ENCODE measurements around the gene RPS24.
"Not testable (repeated sequence)": the region's sequence is repeated elsewhere in the genome, so short reads cannot be mapped to it uniquely, and the experiment has no call there.

The RPS24 gene

DNA sequence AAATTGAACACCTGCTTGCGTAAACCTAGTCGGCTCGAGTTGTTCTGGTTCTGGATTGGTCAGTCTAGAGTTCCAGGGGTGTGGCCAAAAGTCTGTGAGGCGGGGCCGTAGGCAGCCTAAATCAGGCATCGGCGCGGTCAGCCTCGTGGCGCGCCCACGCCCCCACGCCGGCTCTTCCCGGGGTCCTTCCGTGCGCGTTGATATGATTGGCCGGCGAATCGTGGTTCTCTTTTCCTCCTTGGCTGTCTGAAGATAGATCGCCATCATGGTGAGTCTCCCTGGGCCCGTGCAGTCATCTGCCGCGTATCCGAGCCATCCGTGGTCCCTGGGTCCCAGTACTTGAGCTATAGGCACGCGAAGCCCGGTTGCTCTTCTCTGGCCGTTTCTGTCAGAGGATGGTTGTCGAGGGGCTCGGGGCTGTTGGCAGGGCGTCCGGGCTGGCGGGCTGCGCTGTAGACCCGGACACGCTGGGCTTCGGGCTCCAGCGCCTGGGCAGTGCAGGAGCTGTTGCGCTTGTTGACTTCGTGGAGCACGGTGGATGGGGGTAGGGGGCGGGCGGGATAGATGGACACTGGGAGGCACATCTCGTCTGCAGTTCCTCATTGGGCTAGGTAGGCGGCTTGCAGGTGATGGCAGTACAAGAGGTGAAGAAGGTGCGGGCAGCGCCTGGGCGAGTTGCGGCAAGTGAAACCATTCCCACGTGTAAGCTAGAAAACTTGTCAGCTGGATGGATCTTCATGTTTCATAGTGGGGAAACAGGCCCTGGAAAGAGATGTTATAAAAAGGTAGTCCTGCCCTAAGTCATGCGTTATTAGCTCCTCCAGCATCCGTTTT lies at the start of gene RPS24:
Gene RPS24, plus strand, starts transcription at position 227 of the 834 bp plus-strand sequence. Its CDS starts 39 bp downstream, at position 266.
- peak; percentile 95 for DNase-seq

GRCh38 chr10:77984986-77985385 lies 48.7 kb upstream of the RPS24 start:
- DNase-seq = no peak

DNA sequence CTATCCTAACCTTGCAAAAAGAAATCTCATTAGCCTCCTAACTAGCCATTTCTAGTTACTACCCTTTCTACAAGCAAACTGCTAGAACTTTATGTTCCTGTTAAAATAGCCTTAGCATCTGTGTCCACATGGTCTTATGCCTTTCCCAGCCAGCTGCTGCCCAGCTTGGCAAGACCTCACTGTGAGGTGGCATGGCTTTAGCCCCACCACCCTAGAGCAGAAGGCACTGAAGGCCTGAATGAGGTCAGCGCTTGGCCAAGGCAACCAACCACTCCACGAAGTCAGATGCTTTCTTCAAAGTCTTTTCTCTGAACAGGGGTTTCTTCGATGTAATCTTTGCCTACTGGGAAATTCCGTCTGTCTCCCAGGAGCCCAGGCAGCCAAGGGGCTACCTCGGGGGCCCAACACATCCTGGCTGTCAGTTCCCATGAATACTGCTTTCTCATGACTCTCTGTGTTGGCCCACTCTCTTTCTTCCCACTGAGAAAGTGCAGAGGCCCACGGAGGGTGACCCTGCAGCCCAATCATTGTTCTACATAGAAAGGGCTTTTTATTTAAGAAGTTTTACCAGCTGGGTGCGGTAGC lies 45.9 kb upstream of the RPS24 start:
- no peak for DNase-seq

GRCh38 chr10:77989081-77989724 lies 44.5 kb upstream of the RPS24 start:
- DNase-seq = no peak

GRCh38 chr10:77993620-77994019 lies 40.0 kb upstream of the RPS24 start:
- DNase-seq = no peak

- not testable (repeated sequence) for DNase-seq
These were observed 34.9 kb upstream of the RPS24 start for GRCh38 chr10:77998780-77999179.

DNA sequence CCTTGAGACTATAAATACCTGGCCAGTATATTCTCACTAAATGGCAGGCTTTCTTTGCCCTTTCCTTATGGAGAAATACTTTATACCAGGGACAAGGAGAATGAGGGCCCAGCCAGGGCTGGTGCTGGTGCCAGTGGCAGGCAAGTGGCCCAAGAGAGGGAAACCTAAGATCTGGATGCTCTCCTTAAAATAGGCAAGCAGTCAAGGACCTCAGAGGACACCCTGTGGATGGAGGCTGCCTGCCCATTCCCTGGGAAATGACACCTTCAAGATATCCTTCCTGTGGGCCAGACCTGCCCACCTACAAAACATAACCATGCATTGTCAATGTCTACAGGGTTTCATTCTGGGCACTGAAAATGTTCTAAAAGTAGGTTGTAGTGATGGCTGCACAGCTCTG lies 33.5 kb upstream of the RPS24 start:
- no peak for DNase-seq

DNA sequence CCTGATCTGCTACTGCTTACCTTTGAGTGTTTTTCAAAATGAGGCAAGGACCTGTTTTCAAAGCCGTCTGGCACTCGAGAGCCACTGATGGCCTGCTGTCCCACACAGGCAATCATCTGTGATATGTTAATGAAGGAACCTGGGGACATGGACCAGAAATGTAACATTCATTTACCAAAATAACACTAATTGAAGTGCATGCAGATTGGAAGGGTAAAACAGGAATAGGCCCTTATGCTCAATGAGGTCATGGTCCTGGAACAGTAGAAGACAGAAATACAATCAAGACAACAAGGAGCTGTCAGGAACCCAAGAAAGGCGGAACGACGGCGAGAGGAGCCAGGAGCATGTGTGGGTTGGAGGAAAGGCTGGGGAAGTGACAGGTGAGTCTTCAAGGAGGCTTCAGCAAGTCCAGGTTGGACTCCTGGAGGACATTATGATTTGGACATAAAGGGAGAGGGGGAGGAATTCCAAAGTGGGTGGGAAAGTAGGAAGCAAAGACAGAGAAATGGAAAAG lies 32.6 kb upstream of the RPS24 start:
- DNase-seq = no peak

DNA sequence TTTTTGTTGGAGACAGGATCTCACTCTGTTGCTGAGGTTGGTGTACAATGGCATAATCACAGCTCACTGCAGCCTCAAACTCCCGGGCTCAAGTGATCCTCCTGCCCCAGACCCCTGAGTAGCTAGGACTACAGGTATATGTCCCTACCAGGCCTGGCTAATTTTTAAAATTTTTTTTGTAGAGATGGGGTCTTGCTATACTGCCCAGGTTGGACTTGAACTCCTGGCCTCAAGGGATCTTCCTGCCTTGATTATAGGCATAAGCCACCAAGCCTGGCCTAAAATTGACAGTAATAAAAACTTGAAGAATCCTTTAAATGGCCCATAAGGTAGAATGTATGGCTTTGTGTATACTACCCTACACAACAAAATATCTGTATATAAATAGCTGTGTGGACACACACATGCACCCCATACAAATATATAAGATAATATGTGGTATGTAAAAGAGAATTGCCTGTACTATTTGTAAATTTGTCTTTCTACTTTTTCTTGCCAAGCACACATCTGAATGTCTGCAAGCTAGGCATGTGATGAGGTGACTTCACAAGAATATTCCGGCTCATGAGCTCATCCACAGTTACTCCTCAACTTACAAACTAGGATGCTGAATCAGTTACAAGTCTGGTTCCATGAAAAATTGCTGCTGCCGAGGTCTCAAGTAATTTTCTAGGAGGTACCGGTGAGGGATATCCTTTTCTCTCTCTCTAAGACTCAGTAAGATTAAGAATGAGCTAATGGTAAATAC lies 30.9 kb upstream of the RPS24 start:
- DNase-seq = no peak

DNA sequence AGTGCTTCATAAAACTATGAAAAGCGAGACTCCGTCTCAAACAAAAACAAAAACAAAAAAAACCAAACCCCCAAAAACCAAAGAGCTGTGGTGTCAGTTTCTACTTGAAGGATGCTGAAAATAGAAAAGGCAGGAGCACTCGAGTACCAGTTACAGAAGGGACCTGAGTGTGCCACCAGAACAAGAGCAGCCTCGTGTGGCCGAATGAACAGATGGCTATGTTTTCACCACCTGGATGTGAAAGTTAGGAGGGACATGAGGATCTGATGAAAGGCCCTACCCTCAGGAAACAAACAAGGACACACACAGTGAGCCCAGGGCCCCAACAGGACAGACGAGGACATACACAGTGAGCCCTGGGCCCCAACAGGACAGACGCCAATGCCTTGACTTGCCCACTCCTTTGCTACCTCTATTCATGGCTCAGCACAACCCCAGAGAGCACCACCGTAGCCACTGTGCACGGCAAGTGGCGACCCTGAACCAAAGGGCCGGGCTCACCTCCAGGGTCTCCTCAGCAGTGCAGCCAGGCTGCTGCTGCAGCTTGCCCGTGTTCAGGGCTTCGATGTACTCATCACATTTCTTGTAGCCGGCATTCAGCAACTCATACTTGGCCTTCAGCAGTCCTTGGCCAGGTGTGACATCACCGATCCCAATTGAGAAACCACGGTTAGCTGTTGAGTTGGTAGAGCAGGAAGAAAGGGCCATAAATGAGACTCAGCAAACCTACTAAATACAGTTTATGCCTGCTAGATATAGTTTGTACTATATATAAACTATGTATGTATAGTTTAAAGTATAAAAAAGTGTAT lies 29.2 kb upstream of the RPS24 start:
- DNase-seq = no peak

GRCh38 chr10:78007172-78007571 lies 26.5 kb upstream of the RPS24 start:
- no peak for DNase-seq

- no peak for DNase-seq
These were observed 24.0 kb upstream of the RPS24 start for GRCh38 chr10:78009662-78010061.

GRCh38 chr10:78010278-78010677 lies 23.4 kb upstream of the RPS24 start:
- no peak for DNase-seq

DNA sequence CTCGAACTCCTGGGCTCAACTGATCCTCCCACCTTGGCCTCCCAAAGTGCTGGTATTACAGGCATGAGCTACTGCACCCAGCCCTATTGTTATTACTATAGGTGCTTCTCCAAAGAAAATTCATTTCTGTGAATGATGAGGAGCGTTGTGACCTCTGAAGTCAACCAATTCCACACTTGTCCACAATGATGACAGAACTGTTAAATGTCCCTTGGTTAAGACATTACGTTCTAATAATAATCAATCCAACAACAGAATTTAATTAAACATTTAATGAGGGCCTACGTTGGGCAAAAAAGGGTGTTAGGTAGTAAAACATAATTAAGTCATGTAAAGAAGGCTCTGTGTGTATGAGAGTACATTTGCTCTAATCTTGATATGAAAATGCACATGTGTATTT lies 22.6 kb upstream of the RPS24 start:
- DNase-seq = no peak

DNA sequence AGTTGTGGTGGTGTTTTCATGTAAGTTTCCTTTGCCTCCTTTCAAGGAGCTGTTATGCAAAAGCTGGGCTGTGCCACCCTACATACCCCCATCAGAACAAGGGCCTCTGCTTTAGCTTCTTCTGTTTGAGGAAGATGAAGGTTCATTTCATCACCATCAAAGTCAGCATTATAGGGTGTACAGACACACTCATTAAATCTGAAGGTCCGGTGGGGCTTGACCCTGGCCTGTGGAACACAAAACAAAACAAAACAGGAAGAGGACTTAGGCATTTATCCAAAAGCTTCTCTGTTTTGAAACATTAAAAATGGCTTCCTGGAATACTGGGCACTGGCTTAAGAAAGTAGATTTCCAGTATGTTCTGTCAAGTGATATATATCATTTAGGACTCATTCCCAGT lies 20.1 kb upstream of the RPS24 start:
- no peak for DNase-seq

DNA sequence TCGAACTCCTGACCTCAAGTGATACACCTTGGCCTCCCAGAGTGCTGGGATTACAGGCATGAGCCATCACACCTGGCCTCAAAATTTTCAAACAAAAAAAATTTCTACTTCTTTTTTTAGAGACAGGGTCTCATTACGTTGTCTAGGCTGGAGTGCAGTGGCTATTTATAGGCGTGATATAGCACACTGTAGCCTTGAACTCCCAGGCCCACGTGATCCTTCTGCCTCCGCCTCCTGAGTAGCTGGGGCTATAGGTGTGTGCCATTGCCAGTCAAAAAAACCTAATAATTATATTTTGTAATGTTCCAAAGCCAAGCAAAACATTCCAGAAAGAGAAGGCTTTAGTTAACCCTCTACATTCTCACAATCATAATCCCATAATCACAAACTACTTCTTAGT lies 18.1 kb upstream of the RPS24 start:
- DNase-seq = no peak

DNA sequence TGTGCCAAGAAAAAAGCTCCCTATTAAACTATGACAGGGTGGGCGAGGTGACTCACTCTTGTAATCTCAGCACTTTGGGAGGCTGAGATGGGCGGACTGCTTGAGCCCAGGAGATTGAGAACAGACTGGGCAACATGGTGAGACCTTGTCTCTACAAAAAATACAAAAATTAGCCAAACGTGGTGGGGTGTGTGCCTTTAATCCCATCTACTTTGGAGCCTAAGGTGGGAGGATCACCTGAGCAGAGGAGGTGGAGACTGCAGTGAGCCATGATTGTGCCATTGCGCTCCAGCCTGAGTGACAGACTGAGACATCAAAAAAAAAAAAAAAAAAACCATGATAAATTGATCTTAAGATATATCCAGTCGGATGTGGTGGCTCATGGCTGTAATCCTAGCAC lies 15.8 kb upstream of the RPS24 start:
- no peak for DNase-seq

- no peak for DNase-seq
These were observed 14.4 kb upstream of the RPS24 start for GRCh38 chr10:78019264-78019663.

- DNase-seq = no peak
These were observed 12.5 kb upstream of the RPS24 start for GRCh38 chr10:78021201-78021600.

- no peak for DNase-seq
These were observed 9.9 kb upstream of the RPS24 start for GRCh38 chr10:78023741-78024140.

DNA sequence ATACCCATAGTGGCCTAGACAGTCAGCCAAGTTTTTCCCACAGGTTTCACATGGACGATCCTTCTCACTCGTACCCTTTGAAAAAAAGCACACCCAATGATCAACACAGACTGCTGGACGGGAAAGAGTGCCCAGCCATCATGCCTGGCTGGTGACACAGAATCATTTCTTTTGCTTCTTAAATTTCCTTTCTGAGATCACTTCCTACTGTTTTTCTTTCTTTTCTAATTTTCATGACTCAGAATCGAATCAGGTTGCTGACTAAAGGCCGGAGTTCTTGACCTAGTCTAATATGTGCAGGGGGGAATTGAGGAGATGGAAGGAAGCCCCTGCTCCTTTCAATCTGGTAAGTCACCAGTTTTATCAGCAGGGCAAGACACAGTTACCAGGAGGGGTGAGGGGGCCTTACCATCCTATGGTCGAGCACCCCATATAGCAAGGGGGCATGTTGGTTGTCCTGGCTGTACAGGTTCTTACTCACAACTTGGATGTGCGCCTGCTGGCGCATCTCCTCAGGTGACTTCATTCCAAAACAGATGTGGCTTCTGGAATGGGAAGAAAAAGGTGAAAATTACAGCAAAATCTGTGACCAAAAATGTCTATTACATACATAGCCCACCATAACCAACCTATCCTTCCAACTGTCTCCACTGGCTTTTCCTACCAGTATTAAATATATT lies 7.8 kb upstream of the RPS24 start:
- no peak for DNase-seq

Measured in DMS153 (cell line).